K562 (cell line): ENCODE data around the gene HOXA13. TPM values are rescaled to one million over a fixed set of nuclear protein-coding genes. Genes with fewer than 3 reads are reported as not detected.

Experiments
- ATAC-seq: fragments of 200-7000 bp; cut with Tn5 transposase; 3 replicates; pipeline ENCODE4 v1.9.1; 2020; ENCODE audit warnings: moderate library complexity
- BruUV-seq: library from RNA; stranded (reverse); fragments of 400-500 nt; replicated peaks from 2 replicates; lab custom pipeline; 2021; lab: Mats Ljungman, UMichigan
- CTCF ChIA-PET: fragments of 300-600 bp; formaldehyde crosslinking; extraction: SDS; loops from one replicate; lab custom pipeline; 2021; ENCODE audit warnings: low intra/inter-chr PET ratio; lab: Yijun Ruan, JAX
- POLR2A ChIA-PET: fragments of 300-600, 350-650 bp; sonication (Branson Sonifier 250); formaldehyde crosslinking; extraction: SDS; loops from one replicate; lab custom pipeline; 2021; ENCODE audit warnings: antibody characterized with exemption, inconsistent platforms; lab: Yijun Ruan, JAX
- DNase-seq, 4 experiments: peaks; one replicate each; pipeline versions ENCODE4 v3.0.0 to v3.0.0-alpha.2; 2011 to 2018; ENCODE audit warnings: low spot score in 3 of 4, mixed read lengths in 3 of 4; ENCODE audit errors: extremely low read depth in 1 of 4
- FAIRE-seq: peaks from 2 replicates; lab custom pipeline; 2011; peaks lifted over from hg19 to GRCh38; lab: Jason Lieb, UNC
- H2AFZ ChIP-seq: 2 replicates; pipeline ENCODE4 v1.6.0; 2011; ENCODE audit warnings: low read depth, low read length, control low read depth, inconsistent platforms
- H3K27ac ChIP-seq: fragments of 200-600 bp; 3 replicates; pipeline ENCODE4 v1.8.0; 2011; ENCODE audit warnings: low read depth, mild to moderate bottlenecking, control low read depth, inconsistent platforms, low read length, moderate library complexity, mixed read lengths; ENCODE audit errors: extremely low read depth
- H3K27me3 ChIP-seq, 2 experiments: fragments of 300-600 bp in 1 of 2; 2 replicates in 1 of 2; 3 replicates in 1 of 2; pipeline versions ENCODE4 v1.6.0 to v1.8.0; 2011; ENCODE audit warnings: inconsistent platforms in 2 of 2, low read length in 2 of 2, mild to moderate bottlenecking in 1 of 2, mixed read lengths in 1 of 2, moderate library complexity in 1 of 2; ENCODE audit not compliant: control insufficient read depth in 2 of 2, insufficient read depth in 2 of 2
- H3K36me3 ChIP-seq: fragments of 300-600 bp; 3 replicates; pipeline ENCODE4 v1.8.0; 2011; ENCODE audit warnings: mild to moderate bottlenecking, low read length, inconsistent platforms; ENCODE audit not compliant: control insufficient read depth, insufficient read depth
- H3K4me1 ChIP-seq, 2 experiments: fragments of 200-600 bp in 1 of 2; replicated peaks in 1 of 2; 2 replicates in 1 of 2; 3 replicates in 1 of 2; pipeline versions ENCODE4 v1.5.1 to v1.8.0; 2011; ENCODE audit warnings: inconsistent platforms in 2 of 2, low read length in 2 of 2, mild to moderate bottlenecking in 1 of 2, mixed read lengths in 1 of 2, moderate library complexity in 1 of 2; ENCODE audit not compliant: control insufficient read depth in 2 of 2, insufficient read depth in 2 of 2
- H3K4me2 ChIP-seq: 2 replicates; pipeline ENCODE4 v1.6.1; 2011; ENCODE audit warnings: low read length, control low read depth, inconsistent platforms, mixed read lengths; ENCODE audit not compliant: insufficient read depth
- H3K4me3 ChIP-seq: fragments of 200-600 bp; sonication (generic), shearing (Covaris generic); 2 replicates; pipeline ENCODE4 v1.5.1; 2016; ENCODE audit warnings: control low read depth, inconsistent platforms
- H3K79me2 ChIP-seq: fragments of 200-600 bp; 3 replicates; pipeline ENCODE4 v1.8.0; 2011; ENCODE audit warnings: low read length, inconsistent platforms; ENCODE audit not compliant: control insufficient read depth, insufficient read depth
- H3K9ac ChIP-seq, 2 experiments: 2 replicates each; pipeline versions ENCODE4 v1.6.0 to v1.6.1; 2011; ENCODE audit warnings: low read depth in 2 of 2, low read length in 2 of 2, control low read depth in 1 of 2, inconsistent platforms in 1 of 2, mild to moderate bottlenecking in 1 of 2, mixed read lengths in 1 of 2; ENCODE audit not compliant: insufficient read depth in 1 of 2
- H3K9me1 ChIP-seq: one replicate; pipeline ENCODE4 v1.6.0; 2011; ENCODE audit warnings: inconsistent platforms, mild to moderate bottlenecking, low read length, moderate library complexity; ENCODE audit not compliant: control insufficient read depth, insufficient read depth
- H3K9me3 ChIP-seq: replicated peaks from 2 replicates; pipeline ENCODE4 v1.5.1; 2011; ENCODE audit warnings: low read depth, low read length, inconsistent platforms; ENCODE audit not compliant: control insufficient read depth, insufficient read depth
- H4K20me1 ChIP-seq: replicated peaks from 2 replicates; pipeline ENCODE4 v1.6.1; 2011; ENCODE audit warnings: low read length, inconsistent platforms, mixed read lengths; ENCODE audit not compliant: control insufficient read depth, insufficient read depth
- ARID1B ChIP-seq: fragments of 450-650 bp; IDR thresholded peaks from 2 replicates; pipeline ENCODE4 v1.6.1; 2016; ENCODE audit warnings: antibody characterized with exemption, mild to moderate bottlenecking, inconsistent platforms
- GABPB2 ChIP-seq: fragments of 250-450 bp; sonication (Bioruptor Pico); conservative IDR thresholded peaks from 2 replicates; pipeline ENCODE4 v1.5.1; 2021; ENCODE audit warnings: mild to moderate bottlenecking
- MCM5 ChIP-seq: fragments of 450-650 bp; IDR thresholded peaks from 2 replicates; pipeline ENCODE4 v1.6.1; 2016; ENCODE audit warnings: low read depth
- NELFE ChIP-seq: IDR thresholded peaks from 2 replicates; pipeline ENCODE4 v1.6.1; 2011; ENCODE audit warnings: mild to moderate bottlenecking; ENCODE audit not compliant: insufficient read depth, insufficient read length
- OTX1 ChIP-seq: fragments of 450-650 bp; formaldehyde crosslinking; IDR thresholded peaks from 2 replicates; pipeline ENCODE4 v1.4.0; 2022; ENCODE audit warnings: mild to moderate bottlenecking
- RBFOX2 ChIP-seq: fragments of 200-400 bp; formaldehyde crosslinking; IDR thresholded peaks from 2 replicates; pipeline ENCODE4 v1.6.1; 2017; ENCODE audit warnings: low read depth, mild to moderate bottlenecking, low read length, moderate library complexity
- RNF2 ChIP-seq: sonication (generic); IDR thresholded peaks from 2 replicates; pipeline ENCODE4 v1.6.1; 2016
- TAL1 ChIP-seq: fragments of 450-650 bp; IDR thresholded peaks from 2 replicates; pipeline ENCODE4 v1.6.1; 2016; ENCODE audit warnings: mild to moderate bottlenecking
- ZFP1 ChIP-seq: fragments of 450-650 bp; formaldehyde crosslinking; IDR thresholded peaks from 2 replicates; pipeline ENCODE4 v1.4.0; 2020; ENCODE audit warnings: mild to moderate bottlenecking, mixed read lengths
- ZNF124 ChIP-seq: sonication (generic); formaldehyde crosslinking; IDR thresholded peaks from 2 replicates; pipeline ENCODE4 v1.8.1; 2022; ENCODE audit warnings: missing genetic modification reagents
- ZNF24 ChIP-seq: fragments of 450-650 bp; IDR thresholded peaks from 2 replicates; pipeline ENCODE4 v1.6.1; 2016
- ZNF324 ChIP-seq: fragments of 250-450 bp; sonication (Bioruptor Pico); IDR thresholded peaks from 2 replicates; pipeline ENCODE4 v1.4.0; 2020; ENCODE audit warnings: mild to moderate bottlenecking
- ZNF695 ChIP-seq: fragments of 450-650 bp; formaldehyde crosslinking; IDR thresholded peaks from 2 replicates; pipeline ENCODE4 v1.4.0; 2020; ENCODE audit warnings: mild to moderate bottlenecking, moderate library complexity
- WGBS: fragments of 100-300 bp; shearing (Covaris generic); methylation state at CpG from one replicate; pipeline ENCODE4 v1.1.6; 2016; ENCODE audit warnings: low coverage, mixed read lengths; ENCODE audit not compliant: insufficient coverage; ENCODE audit errors: missing lambda C conversion rate; 5-methylcytosine and 5-hydroxymethylcytosine counted together
- in situ Hi-C: fragments of 300-500 bp; cut with MboI; formaldehyde crosslinking; loops from 4 replicates; pipeline ENCODE4 v1.15.0; 2018; ENCODE audit warnings: inconsistent platforms, mixed read lengths
- intact Hi-C: fragments of 100-400 bp; cut with micrococcal nuclease; formaldehyde crosslinking; loops from 2 replicates; pipeline ENCODE4 v1.14.2; 2022
- polyA plus RNA-seq, 8 experiments: library from polyadenylated mRNA; depleted of rRNA in 4 of 8; stranded (reverse) in 5 of 8; unstranded in 3 of 8; fragments of >200 nt; fragmentation: Nextera tagmentation in 2 of 8; fragmentation: Illumina TruSeq in 1 of 8; extraction: Ambion mirVana in 2 of 8; extraction: Trizol in 1 of 8; gene quantifications; 2 replicates each; pipeline versions ENCODE4 v1.2.1 to v1.2.3, GENCODE V29; 2011 to 2014; ENCODE audit warnings: inconsistent platforms in 1 of 8, missing spikeins in 1 of 8
- total RNA-seq, 7 experiments: library from RNA; depleted of rRNA in 6 of 7; stranded (reverse); fragments of >200 nt in 6 of 7; fragmentation: Illumina TruSeq in 2 of 7; extraction: Trizol in 2 of 7; gene quantifications; 2 replicates each; pipeline versions ENCODE4 v1.2.1 to v1.2.3, GENCODE V29; 2011 to 2021; ENCODE audit warnings: low replicate concordance in 1 of 7
- TF ChIP-seq, protein P1 (sequence below): IDR thresholded peaks from 2 replicates; pipeline ENCODE4 v1.6.1; 2011; ENCODE audit warnings: borderline replicate concordance, low read depth, mild to moderate bottlenecking, moderate library complexity, low read length; ENCODE audit not compliant: insufficient read depth, poor library complexity, severe bottlenecking
- TF ChIP-seq, protein P2 (sequence below): sonication (generic); formaldehyde crosslinking; IDR thresholded peaks from 2 replicates; pipeline ENCODE4 v1.9.0; 2022; ENCODE audit warnings: mild to moderate bottlenecking, missing genetic modification reagents
- TF ChIP-seq, protein P3 (sequence below): sonication (generic); formaldehyde crosslinking; IDR thresholded peaks from 2 replicates; pipeline ENCODE4 v1.8.0; 2022; ENCODE audit warnings: mild to moderate bottlenecking, missing genetic modification reagents
- TF ChIP-seq, protein P4 (sequence below): fragments of 450-650 bp; IDR thresholded peaks from 2 replicates; pipeline ENCODE4 v1.7.1; 2018; ENCODE audit warnings: mild to moderate bottlenecking, low read depth; ENCODE audit not compliant: partially characterized antibody
- TF ChIP-seq, protein P5 (sequence below): IDR thresholded peaks from 2 replicates; pipeline ENCODE4 v1.6.1; 2011; ENCODE audit not compliant: insufficient read length; ENCODE audit errors: extremely low read depth

HOXA13 gene
- total and polyA plus RNA-seq, 9 of the 15 experiments (the other 6 are each of a cell fraction or from before 2014, with no cell fraction given) = not detected

DNA sequence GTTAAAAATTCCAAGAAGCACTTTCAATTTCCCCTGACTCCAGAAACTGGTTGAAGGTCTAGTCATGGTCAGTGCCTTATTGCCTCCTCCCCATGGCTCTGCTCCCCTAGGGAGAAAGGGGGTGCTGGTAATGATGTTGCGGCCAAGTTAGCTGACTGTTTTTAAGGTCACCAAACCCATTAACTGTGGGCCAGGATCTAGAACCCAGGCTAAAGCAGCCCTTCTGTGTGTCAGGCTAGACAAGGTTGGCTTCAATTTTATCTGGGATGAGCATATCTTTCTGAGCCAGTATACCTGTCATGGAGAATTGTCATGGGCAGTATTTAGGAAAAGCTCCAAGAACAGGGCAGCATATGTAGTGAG lies 11.2 kb upstream of the HOXA13 start:
- DNase-seq (no peak), ATAC-seq (no peak), FAIRE-seq (no peak)
- H3K4me3 ChIP-seq = no peak overlapping the region
- no peak overlapping the region for H2AFZ ChIP-seq
- no peaks in the 10 kb centered on the region for H3K9me1 ChIP-seq
- POLR2A ChIA-PET = no interaction called here
- in situ Hi-C loops (no loop called here), intact Hi-C loops (loop anchor here (2.0 to 5.0 kb wide), 2 partner anchors 366 to 452 kb away; partner anchors contain the start of gene HIBADH)
- peaks cover 4% of the 10 kb centered on the region; the same call in 1 of the 2 replicates for H4K20me1 ChIP-seq
- WGBS = 86% methylated on average over 1 of the region's 1 CpG
- no peaks in the 10 kb centered on the region for H3K79me2 ChIP-seq
- H3K9me3 ChIP-seq = no peaks in the 10 kb centered on the region
- no peaks in the 10 kb centered on the region for H3K36me3 ChIP-seq
- BruUV-seq = no TSS peak
- no peak overlapping the region for H3K4me2 ChIP-seq
- CTCF ChIA-PET = interaction anchor here (0.6 kb wide), 1 partner anchor 13 kb away, joined by 3 read pairs; no protein-coding TSS in a partner anchor
- H3K27ac ChIP-seq = no peak overlapping the region
- H3K4me1 ChIP-seq = peaks cover 0 to 15% of the 10 kb centered on the region in 2 experiments; a peak in 1 of 5 replicates
- H3K9ac ChIP-seq = no peak overlapping the region
- peaks cover 39 to 69% of the 10 kb centered on the region in 2 experiments for H3K27me3 ChIP-seq
- TF ChIP-seq RBFOX2 (no peak), TAL1 (no peak), OTX1 (CRISPR knock-in tag) (no peak), ZNF695 (CRISPR knock-in tag) (no peak), ZNF124 (CRISPR knock-in tag) (no peak), ZNF324 (CRISPR knock-in tag) (no peak), ARID1B (no peak), NELFE (no peak), ZFP1 (CRISPR knock-in tag) (no peak), GABPB2 (CRISPR knock-in tag) (no peak), MCM5 (no peak), ZNF24 (no peak), RNF2 (no peak)
- TF ChIP-seq, protein P1, sequence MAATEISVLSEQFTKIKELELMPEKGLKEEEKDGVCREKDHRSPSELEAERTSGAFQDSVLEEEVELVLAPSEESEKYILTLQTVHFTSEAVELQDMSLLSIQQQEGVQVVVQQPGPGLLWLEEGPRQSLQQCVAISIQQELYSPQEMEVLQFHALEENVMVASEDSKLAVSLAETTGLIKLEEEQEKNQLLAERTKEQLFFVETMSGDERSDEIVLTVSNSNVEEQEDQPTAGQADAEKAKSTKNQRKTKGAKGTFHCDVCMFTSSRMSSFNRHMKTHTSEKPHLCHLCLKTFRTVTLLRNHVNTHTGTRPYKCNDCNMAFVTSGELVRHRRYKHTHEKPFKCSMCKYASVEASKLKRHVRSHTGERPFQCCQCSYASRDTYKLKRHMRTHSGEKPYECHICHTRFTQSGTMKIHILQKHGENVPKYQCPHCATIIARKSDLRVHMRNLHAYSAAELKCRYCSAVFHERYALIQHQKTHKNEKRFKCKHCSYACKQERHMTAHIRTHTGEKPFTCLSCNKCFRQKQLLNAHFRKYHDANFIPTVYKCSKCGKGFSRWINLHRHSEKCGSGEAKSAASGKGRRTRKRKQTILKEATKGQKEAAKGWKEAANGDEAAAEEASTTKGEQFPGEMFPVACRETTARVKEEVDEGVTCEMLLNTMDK = no peak
- TF ChIP-seq, protein P2, sequence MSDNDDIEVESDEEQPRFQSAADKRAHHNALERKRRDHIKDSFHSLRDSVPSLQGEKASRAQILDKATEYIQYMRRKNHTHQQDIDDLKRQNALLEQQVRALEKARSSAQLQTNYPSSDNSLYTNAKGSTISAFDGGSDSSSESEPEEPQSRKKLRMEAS (CRISPR knock-in tag) = no peak
- TF ChIP-seq, protein P3, sequence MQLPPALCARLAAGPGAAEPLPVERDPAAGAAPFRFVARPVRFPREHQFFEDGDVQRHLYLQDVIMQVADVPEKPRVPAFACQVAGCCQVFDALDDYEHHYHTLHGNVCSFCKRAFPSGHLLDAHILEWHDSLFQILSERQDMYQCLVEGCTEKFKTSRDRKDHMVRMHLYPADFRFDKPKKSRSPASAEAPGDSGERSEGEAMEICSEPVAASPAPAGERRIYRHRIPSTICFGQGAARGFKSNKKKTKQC (CRISPR knock-in tag) = no peak
- TF ChIP-seq, protein P4, sequence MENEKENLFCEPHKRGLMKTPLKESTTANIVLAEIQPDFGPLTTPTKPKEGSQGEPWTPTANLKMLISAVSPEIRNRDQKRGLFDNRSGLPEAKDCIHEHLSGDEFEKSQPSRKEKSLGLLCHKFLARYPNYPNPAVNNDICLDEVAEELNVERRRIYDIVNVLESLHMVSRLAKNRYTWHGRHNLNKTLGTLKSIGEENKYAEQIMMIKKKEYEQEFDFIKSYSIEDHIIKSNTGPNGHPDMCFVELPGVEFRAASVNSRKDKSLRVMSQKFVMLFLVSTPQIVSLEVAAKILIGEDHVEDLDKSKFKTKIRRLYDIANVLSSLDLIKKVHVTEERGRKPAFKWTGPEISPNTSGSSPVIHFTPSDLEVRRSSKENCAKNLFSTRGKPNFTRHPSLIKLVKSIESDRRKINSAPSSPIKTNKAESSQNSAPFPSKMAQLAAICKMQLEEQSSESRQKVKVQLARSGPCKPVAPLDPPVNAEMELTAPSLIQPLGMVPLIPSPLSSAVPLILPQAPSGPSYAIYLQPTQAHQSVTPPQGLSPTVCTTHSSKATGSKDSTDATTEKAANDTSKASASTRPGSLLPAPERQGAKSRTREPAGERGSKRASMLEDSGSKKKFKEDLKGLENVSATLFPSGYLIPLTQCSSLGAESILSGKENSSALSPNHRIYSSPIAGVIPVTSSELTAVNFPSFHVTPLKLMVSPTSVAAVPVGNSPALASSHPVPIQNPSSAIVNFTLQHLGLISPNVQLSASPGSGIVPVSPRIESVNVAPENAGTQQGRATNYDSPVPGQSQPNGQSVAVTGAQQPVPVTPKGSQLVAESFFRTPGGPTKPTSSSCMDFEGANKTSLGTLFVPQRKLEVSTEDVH = no peak
- TF ChIP-seq, protein P5, sequence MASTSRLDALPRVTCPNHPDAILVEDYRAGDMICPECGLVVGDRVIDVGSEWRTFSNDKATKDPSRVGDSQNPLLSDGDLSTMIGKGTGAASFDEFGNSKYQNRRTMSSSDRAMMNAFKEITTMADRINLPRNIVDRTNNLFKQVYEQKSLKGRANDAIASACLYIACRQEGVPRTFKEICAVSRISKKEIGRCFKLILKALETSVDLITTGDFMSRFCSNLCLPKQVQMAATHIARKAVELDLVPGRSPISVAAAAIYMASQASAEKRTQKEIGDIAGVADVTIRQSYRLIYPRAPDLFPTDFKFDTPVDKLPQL = no peak
